Testis (tissue), 3 donors: ENCODE data around the gene GLCE. TPM values are rescaled to one million over a fixed set of nuclear protein-coding genes. Genes with fewer than 3 reads are reported as not detected.

ENCODE experiments used
- DNase-seq: peaks from one replicate; pipeline ENCODE4 v3.0.0-alpha.2; 2019
- H3K27ac ChIP-seq, 2 donors: fragments of 200-600 bp; sonication (generic); one replicate each; pipeline ENCODE4 v1.5.1; 2019
- H3K27me3 ChIP-seq: fragments of 200-600 bp; sonication (generic); one replicate; pipeline ENCODE4 v1.5.1; 2019
- H3K36me3 ChIP-seq: fragments of 200-600 bp; sonication (generic); one replicate; pipeline ENCODE4 v1.5.1; 2017; ENCODE audit warnings: low read depth; ENCODE audit errors: missing control alignments
- H3K4me1 ChIP-seq: fragments of 200-600 bp; sonication (generic); one replicate; pipeline ENCODE4 v1.5.1; 2019
- H3K4me3 ChIP-seq, 2 donors: fragments of 200-600 bp; sonication (generic); one replicate each; pipeline ENCODE4 v1.5.1; 2017 to 2019
- H3K9me3 ChIP-seq: fragments of 200-600 bp; sonication (generic); one replicate; pipeline ENCODE4 v1.5.1; 2017
- POLR2A ChIP-seq: fragments of 450-650 bp; IDR thresholded peaks from one replicate; pipeline ENCODE4 v1.6.1; 2017; ENCODE audit warnings: antibody characterized with exemption, mild to moderate bottlenecking, moderate library complexity
- WGBS, 2 donors: methylation state at CpG; one replicate each; pipeline ENCODE4 v1.1.5; 2018; 5-methylcytosine and 5-hydroxymethylcytosine counted together
- intact Hi-C: fragments of 100-400 bp; cut with DNase I; formaldehyde crosslinking; loops from one replicate; pipeline ENCODE4 v1.15.1; 2023; ENCODE audit warnings: low total_unique reads
- polyA plus RNA-seq: library from polyadenylated mRNA; stranded (reverse); fragments of 350-450 nt; fragmentation: Illumina TruSeq; extraction: RNeasy Lipid Tissue Mini Kit (QIAGEN cat#74804); gene quantifications from one replicate; pipeline ENCODE4 v1.2.3, GENCODE V29; 2014; ENCODE audit warnings: low read depth, low replicate concordance; ENCODE audit not compliant: insufficient read depth
- total RNA-seq, 2 donors: library from RNA; depleted of rRNA; stranded (reverse); fragments of >200 nt; gene quantifications; one replicate each; pipeline ENCODE4 v1.2.3, GENCODE V29; 2016
- TF ChIP-seq, protein P1 (sequence below), 3 experiments: fragments of 450-650 bp in 2 of 3; fragments of 200-600 bp in 1 of 3; sonication (generic) in 1 of 3; IDR thresholded peaks; one replicate each; pipeline ENCODE4 v1.5.1; 2016 to 2019; ENCODE audit warnings: antibody characterized with exemption in 3 of 3, mild to moderate bottlenecking in 2 of 3, moderate library complexity in 1 of 3

Gene GLCE
- total and polyA plus RNA-seq, 3 donors from 2014 or later: 10.2 to 18.0 (median 15.5) TPM

DNA sequence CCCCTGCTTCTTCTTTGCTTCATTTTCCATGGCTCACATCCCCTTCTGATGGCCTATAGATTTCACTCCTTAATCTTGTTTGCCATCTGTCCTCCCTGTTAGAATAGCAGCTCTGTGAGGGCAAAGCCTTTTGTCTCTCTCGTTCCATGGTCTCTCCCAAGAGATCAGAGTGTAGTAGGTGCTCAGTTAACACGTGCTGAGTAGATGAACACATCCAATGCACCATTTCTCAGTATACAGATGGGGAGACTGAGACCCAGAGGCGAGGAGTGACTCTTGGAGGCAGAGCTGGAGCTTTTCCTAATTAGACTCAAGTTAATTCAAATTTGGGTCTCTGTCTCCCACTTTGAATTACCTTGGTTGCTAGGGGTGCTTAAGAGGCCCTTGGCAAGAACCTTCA is 142.5 kb downstream of the GLCE start:
- Histone ChIP-seq H3K27me3 (no peaks in the 10 kb centered on the region), H3K4me1 (peaks cover 5% of the 10 kb centered on the region), H3K9me3 (no peaks in the 10 kb centered on the region), H3K27ac (no peak overlapping the region), H3K36me3 (no peaks in the 10 kb centered on the region), H3K4me3 (no peak overlapping the region)
- TF ChIP-seq, protein P1, sequence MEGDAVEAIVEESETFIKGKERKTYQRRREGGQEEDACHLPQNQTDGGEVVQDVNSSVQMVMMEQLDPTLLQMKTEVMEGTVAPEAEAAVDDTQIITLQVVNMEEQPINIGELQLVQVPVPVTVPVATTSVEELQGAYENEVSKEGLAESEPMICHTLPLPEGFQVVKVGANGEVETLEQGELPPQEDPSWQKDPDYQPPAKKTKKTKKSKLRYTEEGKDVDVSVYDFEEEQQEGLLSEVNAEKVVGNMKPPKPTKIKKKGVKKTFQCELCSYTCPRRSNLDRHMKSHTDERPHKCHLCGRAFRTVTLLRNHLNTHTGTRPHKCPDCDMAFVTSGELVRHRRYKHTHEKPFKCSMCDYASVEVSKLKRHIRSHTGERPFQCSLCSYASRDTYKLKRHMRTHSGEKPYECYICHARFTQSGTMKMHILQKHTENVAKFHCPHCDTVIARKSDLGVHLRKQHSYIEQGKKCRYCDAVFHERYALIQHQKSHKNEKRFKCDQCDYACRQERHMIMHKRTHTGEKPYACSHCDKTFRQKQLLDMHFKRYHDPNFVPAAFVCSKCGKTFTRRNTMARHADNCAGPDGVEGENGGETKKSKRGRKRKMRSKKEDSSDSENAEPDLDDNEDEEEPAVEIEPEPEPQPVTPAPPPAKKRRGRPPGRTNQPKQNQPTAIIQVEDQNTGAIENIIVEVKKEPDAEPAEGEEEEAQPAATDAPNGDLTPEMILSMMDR (IDR thresholded peaks at IDR 0.05): no peak
- no peak for TF ChIP-seq POLR2A
- 65% methylated on average over 3 of the region's 3 CpGs for WGBS, 2 donors
- no peak for DNase-seq
- intact Hi-C loops: no loop called here

GRCh38 chr15:69303337-69304181 is 143.1 kb downstream of the GLCE start:
- WGBS, 2 donors: 72 to 73% methylated on average over 6 of the region's 6 CpGs
- Histone ChIP-seq H3K4me1 (peaks cover 2% of the 10 kb centered on the region), H3K27me3 (no peaks in the 10 kb centered on the region), H3K4me3 (no peak overlapping the region), H3K9me3 (no peaks in the 10 kb centered on the region), H3K27ac (no peak overlapping the region), H3K36me3 (no peaks in the 10 kb centered on the region)
- intact Hi-C loops: no loop called here
- TF ChIP-seq POLR2A: no peak
- TF ChIP-seq, protein P1 (IDR thresholded peaks at IDR 0.05): no peak
- DNase-seq: no peak

- TF ChIP-seq, protein P1 (IDR thresholded peaks at IDR 0.05): no peak
- TF ChIP-seq POLR2A: no peak
- H3K27ac ChIP-seq: no peak overlapping the region
- DNase-seq: no peak
- H3K4me3 ChIP-seq: no peak overlapping the region
- no peaks in the 10 kb centered on the region for H3K36me3 ChIP-seq
- no peaks in the 10 kb centered on the region for H3K27me3 ChIP-seq
- no peaks in the 10 kb centered on the region for H3K9me3 ChIP-seq
- intact Hi-C loops: no loop called here
- peaks cover 2% of the 10 kb centered on the region for H3K4me1 ChIP-seq
- 57 to 59% methylated on average over 5 of the region's 5 CpGs for WGBS, 2 donors
Measured at GRCh38 chr15:69304182-69304545, 143.7 kb downstream of the GLCE start.

- Histone ChIP-seq H3K27me3 (no peaks in the 10 kb centered on the region), H3K9me3 (no peaks in the 10 kb centered on the region), H3K4me3 (no peak overlapping the region), H3K36me3 (no peaks in the 10 kb centered on the region), H3K4me1 (no peaks in the 10 kb centered on the region), H3K27ac (no peak overlapping the region)
- intact Hi-C loops: no loop called here
- TF ChIP-seq, protein P1 (IDR thresholded peaks at IDR 0.05): no peak
- no peak for TF ChIP-seq POLR2A
- WGBS, 2 donors: 68 to 81% methylated on average over 20 of the region's 20 CpGs
- DNase-seq: no peak
Measured at GRCh38 chr15:69305204-69305931, 144.9 kb downstream of the GLCE start.
